Stimulated activated CD4-positive, alpha-beta T cell treated with anti-CD3 and anti-CD28 coated beads, Interleukin-1b, Interleukin-23, amount 100 ng/mL, for 1 hour (primary cell): ENCODE results near the gene NMU.
"Not testable (repeated sequence)": the region's sequence is repeated elsewhere in the genome, so short reads cannot be mapped to it uniquely, and the experiment has no call there.

ENCODE experiments used
- DNase-seq, 2 donors: peaks; one replicate each; pipeline ENCODE4 v3.0.0-alpha.2; 2020; ENCODE audit warnings: low read depth in 2 of 2

The NMU gene

DNA sequence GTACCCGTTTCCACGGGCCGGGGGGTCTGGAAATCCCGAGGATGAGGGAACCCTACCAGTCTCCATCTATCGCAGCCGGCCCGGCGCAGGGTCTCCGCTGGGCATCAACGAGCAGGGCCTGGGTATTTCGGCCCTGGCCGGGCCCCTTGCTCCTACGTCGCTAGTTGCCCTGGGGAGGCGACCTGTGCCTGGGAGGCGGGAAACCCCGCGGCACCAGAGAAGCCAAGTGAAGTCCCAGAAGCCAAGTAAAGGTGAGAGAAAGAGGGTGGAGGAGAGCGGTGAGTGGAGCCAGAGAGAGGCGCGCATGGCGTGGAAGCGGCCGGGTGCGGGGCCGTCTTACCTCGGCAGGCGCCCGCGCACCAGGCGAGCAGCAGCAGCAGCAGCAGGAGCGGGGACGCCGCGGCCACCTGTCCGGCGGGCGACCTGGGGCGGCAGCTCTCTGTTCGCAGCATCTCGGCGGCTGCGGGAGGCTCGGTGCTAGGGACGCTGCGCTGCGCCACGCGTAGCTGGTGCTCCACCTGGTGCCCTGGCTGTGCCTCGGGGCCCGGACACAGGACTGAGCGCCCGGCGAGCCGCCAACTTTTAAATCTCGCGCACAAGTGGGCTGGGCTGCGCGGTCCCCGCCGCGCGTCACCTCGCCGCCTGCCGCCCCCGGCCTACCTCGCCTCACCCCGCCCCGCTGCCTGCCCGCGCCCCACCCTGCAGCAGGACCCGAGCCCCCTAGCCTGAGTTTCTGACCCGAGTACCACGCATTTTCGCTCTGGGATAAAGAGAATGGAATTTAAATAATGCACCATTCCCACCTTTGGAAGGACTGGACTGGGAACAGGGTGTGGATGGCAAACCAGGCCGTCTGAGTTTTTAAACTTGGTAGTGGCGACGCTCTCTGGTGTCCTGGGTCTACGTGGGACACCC is at the start of gene NMU:
Gene NMU (minus strand): TSS at position 558 of the 915 bp plus-strand sequence. CDS start 106 bp downstream, at position 452.
- DNase-seq: no peak

GRCh38 chr4:55684276-55684675 is 48.2 kb upstream of the NMU start:
- DNase-seq: no peak

GRCh38 chr4:55682797-55683196 is 46.7 kb upstream of the NMU start:
- DNase-seq: not testable (repeated sequence)

- DNase-seq: no peak
Measured at GRCh38 chr4:55682295-55682694, 46.2 kb upstream of the NMU start.

DNA sequence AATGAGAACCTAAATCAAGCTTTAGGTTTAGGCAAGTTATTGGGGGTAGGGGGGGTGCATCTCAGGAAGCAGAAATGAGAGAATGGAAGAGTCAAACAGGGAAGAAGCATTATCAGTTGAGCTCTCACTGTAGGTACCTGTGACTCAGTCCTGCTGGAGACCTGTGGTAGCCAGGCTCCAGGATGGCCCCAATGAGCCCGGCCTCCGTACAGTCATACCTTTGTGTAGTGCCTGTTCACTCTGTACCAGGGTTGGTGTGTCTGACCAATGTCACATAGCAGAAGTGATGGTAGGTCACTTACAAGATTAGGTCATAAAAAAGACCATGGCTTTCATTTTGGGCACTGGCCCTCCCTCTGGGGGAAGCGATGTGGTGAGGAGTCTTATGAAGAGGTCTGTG is 45.3 kb upstream of the NMU start:
- DNase-seq: no peak

GRCh38 chr4:55675196-55675793 is 39.2 kb upstream of the NMU start:
- no peak for DNase-seq

- no peak for DNase-seq
Measured at GRCh38 chr4:55673424-55673823, 37.3 kb upstream of the NMU start.

DNA sequence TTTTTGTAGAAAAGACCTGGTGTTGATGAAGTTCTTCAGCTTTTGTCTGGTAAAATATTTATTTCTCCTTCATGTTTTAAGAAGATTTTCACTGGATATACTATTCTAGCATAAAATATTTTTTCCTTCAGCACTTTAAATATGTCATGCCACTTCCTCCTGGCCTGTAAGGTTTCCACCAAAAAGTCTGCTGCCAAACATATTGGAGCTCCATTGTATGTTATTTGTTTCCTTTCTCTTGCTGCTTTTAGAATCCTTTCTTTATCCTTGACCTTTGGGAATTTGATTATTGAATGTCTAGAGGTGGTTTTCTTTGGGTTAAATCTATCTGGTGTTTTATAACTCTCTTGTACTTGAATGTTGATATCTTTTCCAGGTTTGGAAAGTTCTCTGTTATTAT is 35.6 kb upstream of the NMU start:
- no peak for DNase-seq

DNA sequence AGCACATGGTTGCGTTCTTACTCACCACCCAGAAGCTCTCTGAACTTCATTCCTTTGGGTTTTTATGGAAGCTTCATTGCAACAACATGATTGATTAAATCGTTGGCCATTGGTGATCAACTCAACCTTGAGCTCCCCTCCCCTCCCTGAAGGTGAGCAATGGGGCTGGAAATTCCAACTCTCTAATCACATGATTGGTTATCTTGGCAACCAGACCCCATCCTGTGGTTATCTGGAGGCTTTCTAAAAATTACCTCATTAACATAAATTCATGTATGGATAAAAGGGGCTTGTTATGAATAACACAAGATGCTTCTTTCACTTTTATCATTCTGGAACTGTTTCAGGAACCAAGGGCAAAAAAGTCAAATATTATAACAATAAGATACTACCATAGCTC is 34.6 kb upstream of the NMU start:
- DNase-seq: no peak

DNA sequence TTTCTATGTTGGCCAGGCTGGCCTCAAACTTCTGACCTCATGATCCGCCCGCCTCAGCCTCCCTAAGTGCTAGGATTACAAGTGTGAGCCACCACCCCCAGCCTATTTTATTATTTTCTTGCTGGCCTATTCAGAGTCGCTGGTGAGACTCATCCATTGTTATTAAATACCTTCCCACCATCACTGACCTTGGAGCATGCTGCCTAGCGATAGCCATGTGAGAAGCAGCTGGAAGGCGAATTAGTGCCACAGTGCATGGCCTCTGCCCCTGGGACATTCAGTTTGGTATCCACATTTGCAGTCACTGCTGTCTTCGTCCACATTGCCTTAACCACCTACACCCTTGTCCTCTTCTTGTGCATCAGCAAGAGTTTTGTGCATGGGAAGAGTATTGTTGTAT is 32.4 kb upstream of the NMU start:
- DNase-seq: no peak

DNA sequence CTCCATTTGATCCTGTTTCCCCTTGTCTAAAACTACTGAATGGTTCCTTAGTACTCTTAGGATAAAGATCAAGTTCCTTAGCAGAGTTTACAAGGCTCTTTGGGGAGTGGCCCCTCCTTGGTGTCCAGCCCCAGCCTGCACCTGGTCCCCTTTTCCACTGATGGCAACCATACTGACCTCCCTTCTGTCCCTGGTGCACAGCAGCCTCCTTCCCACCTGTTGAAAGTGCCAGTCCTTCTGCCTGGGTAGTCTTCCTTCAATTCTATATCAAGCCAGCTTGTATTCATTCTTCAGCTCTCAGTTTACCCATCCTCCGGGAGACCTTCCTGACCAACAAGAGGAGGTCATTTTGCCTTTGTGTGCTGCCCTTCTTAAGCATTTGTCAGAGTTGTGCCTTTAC is 30.4 kb upstream of the NMU start:
- no peak for DNase-seq

DNA sequence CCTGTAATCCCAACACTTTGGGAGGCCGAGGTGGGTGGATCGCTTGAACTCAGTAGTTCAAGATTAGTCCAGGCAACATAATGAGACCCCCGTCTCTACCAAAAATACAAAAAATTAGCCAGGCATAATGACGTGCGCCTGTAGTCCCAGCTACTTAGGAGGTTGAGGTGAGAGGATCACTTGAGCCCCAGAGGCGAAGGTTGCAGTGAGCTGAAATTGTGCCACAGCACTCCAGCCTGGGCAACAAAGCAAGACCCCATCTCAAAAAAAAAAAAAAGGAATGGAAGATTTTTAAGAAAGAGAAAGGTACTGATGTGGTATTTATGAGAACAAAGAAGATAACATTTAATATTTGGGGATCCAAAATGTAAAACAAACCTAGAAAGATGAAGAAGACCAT is 27.0 kb upstream of the NMU start:
- no peak for DNase-seq

GRCh38 chr4:55661398-55662056 is 25.4 kb upstream of the NMU start:
- DNase-seq: no peak

DNA sequence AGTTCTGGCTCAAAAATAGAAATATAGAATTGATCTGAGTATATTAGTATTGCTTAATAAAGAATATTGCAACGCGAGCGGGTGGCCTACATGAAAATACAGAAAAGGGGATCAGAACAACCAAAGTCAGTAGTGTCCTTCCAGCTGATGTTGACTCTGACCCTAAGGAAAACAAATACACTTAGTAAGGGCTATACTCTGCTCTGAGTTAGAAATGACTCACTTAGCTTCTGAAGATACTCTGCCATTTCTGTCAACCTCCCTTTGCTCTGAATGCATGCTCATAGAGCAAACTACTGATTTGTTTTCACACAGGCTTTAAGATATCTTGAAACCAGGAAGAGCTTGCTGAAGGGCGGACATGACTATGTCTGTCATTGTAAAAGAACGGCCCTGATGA is 22.6 kb upstream of the NMU start:
- no peak for DNase-seq

GRCh38 chr4:55654131-55654530 is 18.0 kb upstream of the NMU start:
- no peak for DNase-seq

DNA sequence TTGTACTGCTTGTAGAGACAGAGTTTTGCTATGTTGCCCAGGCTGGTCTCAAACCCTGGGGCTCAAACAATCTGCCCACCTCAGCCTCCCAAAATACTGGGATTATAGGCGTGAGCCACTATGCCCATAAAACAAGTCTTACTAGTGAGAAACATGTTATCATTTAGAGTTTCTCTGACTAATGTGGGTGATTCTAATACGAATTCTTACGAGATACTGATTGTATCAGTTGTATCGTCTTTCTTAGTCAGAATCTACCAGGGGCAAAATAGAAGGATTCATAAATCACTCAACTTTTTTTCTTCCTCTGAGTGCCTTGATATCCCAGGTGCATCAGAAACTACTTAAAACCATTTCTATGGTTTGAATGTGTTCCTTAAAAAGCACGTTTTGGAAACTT is 14.4 kb upstream of the NMU start:
- no peak for DNase-seq

GRCh38 chr4:55637272-55637820 is 1.2 kb upstream of the NMU start:
- no peak for DNase-seq

GRCh38 chr4:55636656-55636999 is 530 bp upstream of the NMU start:
- no peak for DNase-seq

- DNase-seq: no peak
Measured at GRCh38 chr4:55635282-55635681, 816 bp downstream of the NMU start.

DNA sequence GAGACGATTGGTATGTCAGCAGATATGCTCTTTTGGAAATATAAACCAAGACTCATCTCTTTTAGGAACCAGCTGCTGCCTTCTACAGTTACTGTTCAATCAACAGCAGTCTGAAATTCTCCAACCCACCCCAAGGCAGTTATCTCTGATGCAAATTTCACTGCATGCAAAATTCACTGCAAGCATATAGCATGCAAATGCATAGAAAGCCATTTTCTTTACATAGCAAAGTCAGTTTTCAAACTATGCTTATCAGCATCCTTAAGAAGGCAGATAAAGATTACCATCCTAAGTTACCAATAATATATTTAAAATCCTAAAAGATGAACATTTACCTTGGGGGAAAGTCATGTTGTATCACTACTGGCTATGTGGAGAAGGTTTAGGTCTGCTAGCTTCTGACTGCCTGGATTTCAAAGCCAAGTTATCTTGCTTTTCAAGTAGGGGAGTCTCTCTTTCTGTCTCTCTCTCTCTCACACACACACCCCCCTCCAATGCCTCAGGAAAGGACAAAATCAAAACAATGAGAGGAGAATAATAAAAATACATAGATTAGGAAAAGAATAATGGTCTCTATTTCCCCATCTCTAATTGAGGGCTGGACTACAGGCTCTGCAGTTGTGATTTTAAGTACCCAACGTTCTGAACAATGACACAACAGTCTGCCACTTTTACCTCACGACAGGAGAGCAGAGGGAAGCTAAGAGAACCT is 1.5 kb downstream of the NMU start:
- DNase-seq: no peak

- no peak for DNase-seq
Measured at GRCh38 chr4:55633903-55634302, 2.2 kb downstream of the NMU start.

DNA sequence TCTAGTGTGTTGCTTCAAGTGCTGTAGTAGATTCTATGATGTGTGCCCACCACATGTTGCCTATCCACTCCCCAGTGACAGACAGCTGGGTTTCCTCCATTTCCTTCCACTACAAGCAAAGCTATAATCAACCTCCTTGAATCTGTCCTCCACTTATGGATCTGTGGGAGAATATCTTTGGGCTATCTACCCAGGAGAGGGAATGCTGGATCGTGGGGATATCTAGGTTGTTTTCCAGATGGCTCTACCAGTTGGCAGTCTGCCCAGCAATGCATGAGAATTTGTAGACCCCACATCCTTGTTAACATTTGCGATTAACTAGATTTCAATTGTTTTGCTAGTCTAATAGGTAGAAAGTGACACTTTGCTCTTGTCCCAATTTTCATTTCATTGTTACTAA is 10.3 kb downstream of the NMU start:
- no peak for DNase-seq
